ENCODE results near the gene GLRA3.

GRCh38 chr4:174708381-174708780 lies 120.7 kb downstream of the GLRA3 start:
- TF ChIP-seq CTCF (IDR thresholded peaks at IDR 0.05) = no peak
- no peak for TF ChIP-seq POLR2AphosphoS5 (IDR thresholded peaks at IDR 0.05; ENCODE audit: insufficient read depth in 1 of 2, low read depth in 1 of 2)

Data from vagina (tissue), 2 donors.